ENCODE measurements around the gene SPEN. TPM values are rescaled to one million over a fixed set of nuclear protein-coding genes. Genes with fewer than 3 reads are reported as not detected.

SPEN gene
- total and polyA plus RNA-seq, 11 donors = 11.0 to 41.5 (median 21.8) TPM

- Histone ChIP-seq H3K9me3 (no peaks in the 10 kb centered on the region), H3K27me3 (no peaks in the 10 kb centered on the region), H3K27ac (no peak overlapping the region), H3K4me3 (no peak overlapping the region), H3K36me3 (peaks cover 2 to 100% (median 98%) of the 10 kb centered on the region in 9 donors), H3K4me1 (peaks cover 0 to 15% (median 2%) of the 10 kb centered on the region in 12 donors)
- 85 to 89% (median 86%) methylated on average over 19 to 32 of the region's 32 CpGs for WGBS, 4 donors
- DNase-seq (peak in 1 of 5 donors; percentile 57), ATAC-seq (no peak)
- intact Hi-C loops (cut with DNase I) = no loop called here
- TF ChIP-seq CTCF (IDR thresholded peaks at IDR 0.05) (no peak), POLR2A (IDR thresholded peaks at IDR 0.05) (no peak)
Measured at GRCh38 chr1:15941899-15942660, 94.6 kb downstream of the SPEN start.

- no peak overlapping the region for H3K4me3 ChIP-seq
- peaks cover 2 to 100% (median 98%) of the 10 kb centered on the region in 9 donors for H3K36me3 ChIP-seq
- H3K9me3 ChIP-seq = no peaks in the 10 kb centered on the region
- no peak for ATAC-seq
- intact Hi-C loops (cut with DNase I) = no loop called here
- WGBS, 4 donors = 84 to 87% (median 85%) methylated on average over 13 to 18 of the region's 18 CpGs
- no peak overlapping the region for H3K27ac ChIP-seq
- H3K4me1 ChIP-seq = peaks cover 0 to 15% (median 3%) of the 10 kb centered on the region in 12 donors
- no peaks in the 10 kb centered on the region for H3K27me3 ChIP-seq
- DNase-seq = no peak
- TF ChIP-seq CTCF (IDR thresholded peaks at IDR 0.05) (no peak), POLR2A (IDR thresholded peaks at IDR 0.05) (no peak)
Measured at GRCh38 chr1:15942661-15943327, 95.3 kb downstream of the SPEN start.

GRCh38 chr1:15943328-15943991 lies 96.0 kb downstream of the SPEN start:
- TF ChIP-seq CTCF (IDR thresholded peaks at IDR 0.05) (no peak), POLR2A (IDR thresholded peaks at IDR 0.05) (no peak)
- Histone ChIP-seq H3K36me3 (peaks cover 2 to 100% (median 96%) of the 10 kb centered on the region in 9 donors), H3K27ac (no peak overlapping the region), H3K4me3 (no peak overlapping the region), H3K4me1 (peaks cover 0 to 22% (median 8%) of the 10 kb centered on the region in 12 donors), H3K27me3 (no peaks in the 10 kb centered on the region), H3K9me3 (no peaks in the 10 kb centered on the region)
- DNase-seq = peak in 2 of 5 donors; percentile 4 to 58
- intact Hi-C loops (cut with DNase I) = no loop called here
- no peak for ATAC-seq
- WGBS, 4 donors = 94 to 97% (median 95%) methylated on average over 28 to 33 of the region's 33 CpGs

- H3K4me3 ChIP-seq = no peak overlapping the region
- no peak for ATAC-seq
- peak in 1 of 5 donors; percentile 60 for DNase-seq
- H3K27me3 ChIP-seq = no peaks in the 10 kb centered on the region
- WGBS, 4 donors = 94 to 99% (median 95%) methylated on average over 11 to 22 of the region's 22 CpGs
- no peaks in the 10 kb centered on the region for H3K9me3 ChIP-seq
- no peak overlapping the region for H3K27ac ChIP-seq
- H3K4me1 ChIP-seq = peaks cover 0 to 24% (median 13%) of the 10 kb centered on the region in 12 donors
- no peak for TF ChIP-seq POLR2A (IDR thresholded peaks at IDR 0.05)
- no peak for TF ChIP-seq CTCF (IDR thresholded peaks at IDR 0.05)
- intact Hi-C loops (cut with DNase I) = no loop called here
- peaks cover under 1 to 95% (median 91%) of the 10 kb centered on the region in 9 donors for H3K36me3 ChIP-seq
Measured at GRCh38 chr1:15943992-15944307, 96.4 kb downstream of the SPEN start.
